ENCODE results near the gene ORC2.
"Not testable (repeated sequence)": the region's sequence is repeated elsewhere in the genome, so short reads cannot be mapped to it uniquely, and the experiment has no call there.

The ORC2 gene

DNA sequence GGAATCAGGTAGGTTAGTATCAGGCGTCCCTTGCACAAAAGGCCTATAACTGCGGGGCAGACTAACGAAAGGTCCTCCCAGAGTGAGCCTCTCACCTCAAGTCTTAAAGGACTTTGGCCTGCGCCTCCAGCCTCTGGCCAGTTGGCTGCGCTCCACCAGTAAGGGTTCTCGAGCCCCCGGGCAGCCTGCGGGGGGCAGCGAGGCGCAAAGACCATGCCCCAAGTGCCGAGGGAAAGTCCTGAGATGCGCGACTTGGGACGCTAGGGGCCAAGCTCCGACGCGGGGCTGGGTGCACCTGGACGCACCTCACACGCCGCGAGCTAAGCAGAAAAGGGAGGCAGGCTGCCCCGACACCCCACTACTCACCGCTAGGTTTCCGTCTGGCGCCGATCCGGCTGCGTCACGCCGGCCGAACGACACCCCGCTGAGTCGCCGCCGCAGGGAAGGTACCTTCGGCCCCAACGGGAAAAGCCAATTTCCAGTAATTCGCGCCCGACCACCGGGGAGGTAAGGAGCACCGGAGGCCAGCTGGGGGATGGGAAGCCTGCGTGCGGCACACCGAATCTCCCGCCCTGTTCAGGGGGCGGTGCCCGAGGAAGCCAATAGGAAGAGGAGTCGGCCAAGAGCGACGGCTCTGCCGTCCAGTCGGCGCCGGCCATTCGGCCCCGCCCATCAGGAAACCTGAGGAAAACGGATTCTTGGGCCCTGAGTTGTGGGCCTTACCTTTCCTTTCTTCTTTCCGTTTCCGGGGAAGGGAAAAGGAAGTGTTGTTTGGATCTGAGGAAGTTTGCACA lies at the start of gene ORC2:
TSS of gene ORC2 (minus strand) at position 537 of the 794 bp plus-strand sequence. CDS start 5,537 bp downstream, outside the sequence.
- peak; percentile 85 for DNase-seq (ENCODE audit: low spot score)

DNA sequence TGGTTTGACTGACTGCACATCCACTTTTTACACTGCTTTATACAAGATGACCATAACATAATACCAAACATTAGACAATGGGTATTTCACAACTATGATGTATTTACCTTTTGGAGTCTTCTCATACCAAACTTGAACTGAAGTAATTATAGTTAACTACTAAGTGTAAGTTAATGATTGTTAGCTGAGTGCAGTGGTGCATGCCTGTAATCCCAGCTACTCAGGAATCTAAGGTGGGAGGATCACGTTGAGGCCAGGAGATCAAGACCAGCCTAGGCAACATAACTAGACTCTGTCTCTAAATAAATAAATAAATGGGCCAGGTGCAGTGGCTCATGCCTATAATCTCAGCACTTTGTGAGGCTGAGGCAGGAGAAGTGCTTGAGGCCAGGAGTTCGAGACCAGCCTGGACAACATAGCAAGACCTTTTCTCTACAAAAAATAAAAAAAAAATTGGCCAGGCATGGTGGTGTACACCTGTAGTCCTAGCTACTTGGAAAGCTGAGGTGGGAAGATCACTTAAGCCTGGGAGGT lies 44.9 kb upstream of the ORC2 start:
- no peak for DNase-seq (ENCODE audit: low spot score)

DNA sequence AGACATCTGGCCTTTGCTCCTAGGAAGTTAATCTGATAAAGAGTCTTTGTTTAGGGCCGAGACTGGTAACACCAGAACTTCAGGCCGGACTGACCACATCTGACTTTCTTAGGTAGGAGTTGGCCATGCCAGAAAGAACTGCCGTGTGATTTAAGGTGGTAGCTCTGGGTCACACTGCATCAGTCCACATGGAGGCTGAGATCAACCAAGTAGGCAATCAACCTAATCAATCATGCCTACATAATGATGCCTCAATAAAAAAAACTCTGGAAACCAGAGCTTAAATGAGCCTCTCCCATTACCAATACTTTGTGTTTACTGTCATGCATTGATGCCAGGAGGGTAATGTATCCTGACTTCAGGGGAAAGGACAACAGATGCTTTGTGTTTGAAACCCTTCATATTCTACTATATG lies 44.1 kb upstream of the ORC2 start:
- no peak for DNase-seq (ENCODE audit: low spot score)

DNA sequence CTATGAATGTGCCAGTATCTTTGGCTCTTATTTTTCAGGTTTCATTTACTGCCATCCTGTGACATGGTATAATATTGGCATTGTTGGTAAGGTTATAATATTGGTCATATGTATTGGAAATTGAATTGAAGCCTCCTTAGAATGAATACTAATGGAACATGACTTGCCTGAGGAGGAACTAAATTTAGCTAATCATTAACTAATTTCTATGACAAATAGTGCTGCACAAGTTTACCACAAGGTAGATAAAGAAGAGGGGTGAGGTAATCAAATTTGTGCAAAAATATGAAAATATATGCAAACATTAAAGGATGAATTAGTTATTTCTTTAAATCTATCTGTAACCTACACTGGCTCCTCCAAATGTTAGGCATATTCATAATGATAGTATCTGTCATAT lies 43.2 kb upstream of the ORC2 start:
- DNase-seq (ENCODE audit: low spot score), result no peak

DNA sequence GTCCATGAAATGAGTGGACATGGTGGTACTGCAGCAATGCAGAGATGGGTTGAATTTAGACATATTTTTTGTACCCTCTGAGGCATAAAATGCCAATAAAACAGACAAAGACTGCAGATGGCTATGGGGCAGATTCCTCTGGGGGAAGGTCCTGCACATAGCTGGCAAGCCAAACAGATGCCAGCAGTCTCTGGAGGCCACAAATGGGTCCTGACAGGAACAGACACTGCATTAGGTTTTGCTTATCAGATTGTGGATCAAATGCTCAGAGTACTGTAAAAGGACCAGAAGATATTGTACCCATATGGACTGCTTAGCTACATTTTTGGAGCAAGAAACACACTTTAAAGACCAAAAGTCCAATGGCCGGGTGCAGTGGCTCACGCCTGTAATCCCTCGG lies 40.9 kb upstream of the ORC2 start:
- DNase-seq (ENCODE audit: low spot score), result no peak

DNA sequence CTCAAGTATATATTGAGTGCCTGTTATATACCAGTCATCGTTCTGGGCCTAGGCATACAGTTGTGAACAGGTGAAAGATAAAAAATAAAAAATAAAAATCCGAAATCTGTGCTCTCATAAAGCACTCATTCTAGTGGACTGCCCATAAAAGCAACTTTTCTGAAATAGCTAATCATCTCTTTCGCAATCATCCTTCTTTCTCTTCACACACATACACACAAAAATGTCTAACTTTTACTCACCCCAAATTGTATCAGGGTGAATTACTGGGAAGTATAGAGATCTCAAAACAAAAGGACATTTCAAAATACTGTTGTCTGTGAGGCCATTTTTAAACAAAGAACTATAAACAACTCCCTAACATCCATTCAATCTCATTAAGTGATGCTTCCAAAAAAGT lies 29.6 kb upstream of the ORC2 start:
- DNase-seq (ENCODE audit: low spot score), result no peak

DNA sequence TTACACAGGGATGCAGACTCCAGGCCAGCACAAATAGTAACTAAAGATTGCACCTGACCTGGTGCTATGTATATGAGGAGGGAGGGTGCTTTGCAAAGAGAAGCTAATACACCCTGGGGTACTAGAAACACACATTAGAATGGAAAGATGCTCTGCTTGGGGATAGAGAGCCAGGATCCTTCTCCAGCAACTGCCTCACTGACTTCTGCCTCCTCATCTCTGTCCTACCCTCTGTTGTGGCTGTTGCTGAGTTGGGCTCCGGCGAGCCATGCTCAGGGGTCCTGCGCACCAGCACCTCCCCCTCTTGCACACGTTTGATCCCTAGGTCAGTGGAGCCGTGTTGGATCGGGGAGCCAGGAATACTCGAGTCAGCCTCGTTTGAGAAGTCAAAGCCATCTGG lies 23.7 kb upstream of the ORC2 start:
- DNase-seq (ENCODE audit: low spot score), result no peak

DNA sequence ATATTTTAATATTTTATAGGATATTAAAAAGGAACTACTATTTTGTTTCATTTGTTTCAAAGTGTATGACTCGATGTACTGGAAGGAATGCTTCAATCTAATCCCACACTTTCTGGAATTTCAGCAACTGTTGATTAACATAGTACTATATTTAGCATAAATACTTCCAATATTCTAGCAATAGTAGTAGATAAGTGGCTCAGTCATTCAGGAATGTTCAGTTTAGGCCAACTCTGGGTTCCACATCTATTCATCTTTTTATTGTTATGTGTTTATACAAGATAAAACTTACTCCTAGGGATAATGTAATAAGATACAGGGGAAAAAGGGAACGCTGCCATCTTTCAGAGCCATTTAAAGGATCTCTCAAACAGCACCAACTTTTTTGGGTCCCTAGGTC lies 22.3 kb upstream of the ORC2 start:
- DNase-seq (ENCODE audit: low spot score), result no peak

DNA sequence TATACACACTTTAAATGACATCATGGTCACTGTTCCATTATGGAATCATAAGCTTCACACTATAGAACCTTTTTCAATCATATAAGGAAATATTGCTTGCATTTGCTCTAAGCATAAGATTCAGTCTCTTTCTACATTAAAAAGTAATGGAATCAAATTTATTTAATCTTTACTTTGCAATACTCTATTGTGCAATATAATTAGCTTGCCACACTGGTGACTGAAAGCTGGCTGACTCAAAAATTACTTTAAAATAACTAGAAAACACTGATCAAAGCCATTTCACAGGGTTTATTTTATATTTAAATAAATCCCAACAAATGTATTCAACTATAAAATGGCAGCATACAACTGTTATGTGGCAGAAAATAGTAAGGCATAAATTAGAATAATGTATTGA lies 13.2 kb upstream of the ORC2 start:
- DNase-seq (ENCODE audit: low spot score), result no peak

DNA sequence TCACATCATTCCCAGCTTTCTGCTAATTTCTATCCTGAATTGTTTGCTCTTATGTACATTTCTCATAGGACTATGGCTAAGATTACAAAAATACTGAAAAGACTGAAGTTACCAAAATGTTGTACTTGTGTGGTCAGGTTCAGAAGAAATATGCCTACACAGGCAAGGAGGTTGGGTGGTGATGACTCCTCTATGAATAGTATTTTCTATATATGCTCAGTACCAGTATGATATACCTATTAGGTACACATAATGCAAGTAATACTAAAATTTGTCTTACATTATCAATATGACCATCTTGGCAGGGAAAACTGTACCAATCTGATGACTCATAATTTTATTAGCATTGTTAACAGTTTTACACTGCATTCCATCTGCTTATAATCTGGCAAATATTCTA lies 12.2 kb upstream of the ORC2 start:
- DNase-seq (ENCODE audit: low spot score), result no peak

DNA sequence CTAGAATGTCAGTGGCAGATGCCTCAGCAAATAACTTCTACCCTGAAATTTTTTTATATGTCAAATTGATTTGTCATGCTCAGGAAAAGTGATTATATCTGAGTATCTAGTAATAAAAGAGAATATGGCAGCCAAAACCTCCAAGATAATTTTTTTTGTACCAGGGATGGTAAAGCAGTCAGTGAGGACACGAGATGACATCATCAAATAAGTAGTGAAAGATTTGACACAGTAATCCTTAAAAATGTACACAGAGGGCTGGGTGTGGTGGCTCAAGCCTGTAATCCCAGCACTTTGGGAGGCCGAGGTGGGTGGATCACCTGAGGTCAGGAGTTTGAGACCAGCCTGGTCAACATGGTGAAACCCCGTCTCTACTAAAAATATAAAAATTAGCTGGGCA lies 6.6 kb upstream of the ORC2 start:
- not testable (repeated sequence) for DNase-seq (ENCODE audit: low spot score)

DNA sequence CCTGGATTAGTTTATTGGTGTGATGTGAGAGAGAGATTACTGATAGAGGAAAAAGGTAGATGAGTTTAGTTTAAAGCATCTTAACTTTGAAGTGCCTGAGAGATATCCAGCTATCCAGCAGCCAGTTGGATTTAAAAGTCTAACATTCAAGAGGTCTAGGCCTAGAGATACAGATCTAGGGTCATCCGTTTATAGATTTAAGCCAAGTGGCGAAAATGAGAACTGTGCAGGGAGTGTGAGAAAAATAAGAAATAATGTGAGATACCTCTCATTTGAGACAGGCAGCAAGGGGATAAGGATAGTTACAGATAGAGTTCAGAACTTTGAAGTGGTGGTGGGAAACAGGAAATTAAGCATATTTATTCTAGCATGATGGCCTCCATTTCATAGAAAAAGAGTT lies 5.3 kb upstream of the ORC2 start:
- DNase-seq (ENCODE audit: low spot score), result no peak

DNA sequence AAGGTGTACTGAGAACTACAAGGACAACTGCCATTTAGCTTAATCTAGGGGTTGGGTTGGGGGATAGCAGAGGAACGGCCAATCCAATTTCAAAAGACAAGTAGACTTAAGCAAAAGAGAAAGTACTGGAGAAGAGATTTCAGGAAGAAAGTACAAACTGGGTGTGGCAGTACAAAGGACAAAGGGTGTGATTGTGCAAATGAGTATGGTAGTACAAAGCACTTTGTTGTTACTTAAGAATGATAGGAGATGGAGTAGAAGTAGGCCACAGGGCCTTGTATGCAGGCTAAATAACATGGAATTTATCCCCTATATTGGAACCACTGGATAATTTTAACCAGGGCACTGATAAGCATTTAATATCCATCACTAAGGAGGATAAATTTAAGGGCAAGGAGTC lies 4.7 kb upstream of the ORC2 start:
- no peak for DNase-seq (ENCODE audit: low spot score)

DNA sequence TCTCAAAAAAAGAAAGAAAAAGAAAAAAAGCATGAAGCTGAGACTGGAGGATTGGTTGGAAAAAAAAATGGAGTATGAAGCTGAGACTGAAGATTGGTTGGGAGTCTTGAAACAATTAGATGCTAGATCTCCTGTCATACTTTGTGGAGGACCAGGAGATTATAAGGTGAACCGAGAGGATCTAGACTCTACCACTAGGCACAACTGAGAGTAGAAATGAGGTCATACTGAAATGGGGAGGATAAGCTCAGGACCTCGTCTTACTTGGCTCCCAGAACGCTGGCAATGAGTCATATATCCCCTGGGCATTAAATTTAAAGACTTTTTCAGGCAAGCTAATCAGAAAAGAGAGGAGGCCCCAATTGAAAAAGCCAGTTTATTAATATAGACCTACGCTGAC lies 3.3 kb upstream of the ORC2 start:
- no peak for DNase-seq (ENCODE audit: low spot score)

DNA sequence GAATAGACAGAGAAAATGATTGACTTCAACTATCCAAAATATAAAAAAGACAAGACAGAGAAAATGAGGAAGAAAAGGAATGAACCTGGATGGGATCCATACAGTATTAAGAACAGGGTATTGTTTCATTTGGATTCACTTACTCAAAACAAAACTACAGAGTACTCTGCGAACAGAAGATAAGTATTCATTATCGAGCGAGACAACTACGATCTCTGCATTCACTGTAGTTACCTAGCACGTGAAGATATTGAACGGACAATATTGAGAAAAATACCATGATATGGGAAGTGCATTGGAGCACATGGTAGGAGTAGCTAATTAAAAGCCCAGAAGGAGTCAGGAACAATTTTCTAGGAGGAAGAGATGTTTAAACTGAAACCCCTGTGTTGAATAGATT lies 1.0 kb upstream of the ORC2 start:
- no peak for DNase-seq (ENCODE audit: low spot score)

DNA sequence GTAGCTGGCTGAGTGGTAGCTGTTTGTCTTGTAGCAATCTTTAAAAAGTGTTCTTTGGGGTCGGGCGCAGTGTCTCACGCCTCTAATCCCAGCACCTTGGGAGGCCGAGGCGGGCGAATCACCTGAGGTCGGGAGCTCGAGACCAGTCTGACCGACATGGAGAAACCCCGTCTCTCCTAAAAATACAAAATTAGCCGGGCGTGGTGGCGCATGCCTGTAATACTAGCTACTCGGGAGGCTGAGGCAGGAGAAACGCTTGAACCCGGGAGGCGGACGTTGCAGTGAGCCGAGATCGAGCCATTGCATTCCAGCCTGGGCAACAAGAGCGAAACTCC lies 425 bp upstream of the ORC2 start:
- DNase-seq (ENCODE audit: low spot score), result not testable (repeated sequence)

DNA sequence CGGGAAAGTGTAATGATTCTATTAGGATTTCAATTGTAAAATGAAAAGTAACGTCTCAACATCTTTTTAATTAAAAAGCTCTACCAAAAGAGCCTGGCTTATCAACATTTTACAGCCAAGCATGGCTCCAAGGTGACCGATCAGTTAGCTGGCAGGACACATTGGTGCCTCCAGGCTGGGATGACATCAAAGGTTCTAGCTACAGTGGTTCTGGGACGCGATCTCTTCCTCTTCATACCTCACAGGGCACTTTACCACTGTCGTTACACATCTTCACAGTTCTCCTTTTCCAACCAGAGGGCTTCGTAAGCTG lies 693 bp downstream of the ORC2 start:
- DNase-seq (ENCODE audit: low spot score), result peak; percentile 15

DNA sequence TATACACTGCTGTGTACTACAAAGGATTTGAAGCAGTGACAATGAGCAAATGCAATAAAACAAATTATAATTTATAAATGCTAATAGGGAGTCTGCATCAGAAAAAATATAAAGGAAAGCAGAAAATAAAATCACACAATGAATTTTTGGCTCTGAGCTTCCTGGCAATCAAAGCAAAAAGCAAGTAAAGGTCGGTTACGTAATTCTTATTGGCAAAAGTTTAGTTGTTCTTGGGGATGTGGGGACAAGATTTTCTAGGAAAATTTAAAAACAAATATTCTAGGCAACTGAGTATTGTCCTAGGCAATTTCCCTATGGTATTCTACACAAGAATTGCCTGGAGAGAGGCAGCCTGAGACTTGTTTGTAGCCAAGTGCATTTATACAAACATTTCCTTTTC lies 1.8 kb downstream of the ORC2 start:
- DNase-seq (ENCODE audit: low spot score), result no peak

DNA sequence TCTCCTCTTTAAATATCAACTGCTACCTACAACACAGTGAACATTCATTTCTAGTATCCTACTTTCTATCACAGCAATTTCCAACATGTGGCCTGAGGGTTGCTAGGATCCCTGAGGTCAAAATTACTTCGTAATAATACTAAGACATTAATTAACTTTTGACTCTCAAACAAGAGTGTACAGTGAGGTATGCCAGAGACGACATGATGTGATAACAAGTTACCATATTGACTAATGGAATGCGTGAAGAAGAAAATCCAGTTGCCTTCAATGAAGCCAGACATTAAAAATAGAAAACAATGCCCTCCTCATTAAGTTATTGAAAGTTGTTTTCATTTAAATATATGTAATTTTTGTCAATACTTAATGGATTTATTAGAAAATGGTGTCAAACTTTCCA lies 13.1 kb downstream of the ORC2 start:
- DNase-seq (ENCODE audit: low spot score), result no peak

DNA sequence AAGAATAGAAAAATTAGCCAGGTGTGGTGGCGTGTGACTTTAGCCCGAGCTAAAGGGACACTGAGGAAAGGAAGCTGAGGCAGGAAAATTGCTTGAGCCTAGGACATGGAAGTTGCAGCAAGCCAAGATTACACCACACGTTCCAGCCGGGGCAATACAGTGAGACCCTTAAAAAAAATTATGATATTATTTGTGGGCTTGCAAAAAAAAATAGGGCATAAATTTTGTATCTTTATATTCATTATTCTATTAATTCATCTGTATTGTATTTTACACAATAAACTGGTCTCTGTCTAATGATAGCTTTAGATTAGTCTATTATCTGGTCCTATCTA lies 18.1 kb downstream of the ORC2 start:
- no peak for DNase-seq (ENCODE audit: low spot score)

DNA sequence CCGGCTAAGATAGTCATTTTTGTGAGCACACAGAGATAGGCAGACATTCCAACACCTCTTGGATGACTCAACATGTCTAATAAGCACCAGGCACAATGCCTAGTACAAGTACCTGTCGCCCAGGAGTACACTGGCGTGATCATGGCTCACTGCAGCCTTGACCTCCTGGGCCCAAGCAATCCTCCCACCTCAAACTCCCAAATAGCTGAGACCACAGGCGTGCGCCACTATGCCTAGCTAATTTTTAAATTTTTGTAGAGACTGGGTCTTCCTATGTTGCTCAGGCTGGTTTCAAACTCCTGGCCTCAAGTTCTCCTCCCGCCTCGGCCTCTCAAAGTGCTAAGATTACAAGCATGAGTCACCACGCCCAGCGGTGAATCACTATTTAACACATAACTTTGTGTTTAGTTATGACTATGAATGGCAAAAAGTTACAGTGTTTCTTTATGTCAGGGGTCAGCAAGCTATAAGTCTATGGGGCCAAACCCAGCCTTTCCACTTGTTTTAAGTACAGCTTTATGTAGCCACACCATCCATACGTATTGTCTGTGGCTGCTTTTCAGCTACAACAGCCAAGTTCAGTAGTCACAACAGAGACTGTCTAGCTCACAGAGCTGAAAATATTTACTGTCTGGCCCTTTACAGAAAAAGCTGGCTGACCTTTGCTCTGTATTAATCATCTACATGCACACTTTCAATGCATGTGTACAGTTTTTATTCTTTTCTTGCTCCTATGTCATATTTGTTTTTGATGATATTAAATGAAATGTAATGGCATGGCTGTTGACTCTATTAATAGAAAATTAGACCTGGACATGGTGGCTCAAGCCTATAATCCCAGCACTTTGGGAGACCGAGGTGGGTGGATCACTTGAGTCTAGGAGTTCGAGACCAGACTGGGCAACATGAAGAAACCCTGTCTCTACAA lies 18.7 kb downstream of the ORC2 start:
- DNase-seq (ENCODE audit: low spot score), result no peak

DNA sequence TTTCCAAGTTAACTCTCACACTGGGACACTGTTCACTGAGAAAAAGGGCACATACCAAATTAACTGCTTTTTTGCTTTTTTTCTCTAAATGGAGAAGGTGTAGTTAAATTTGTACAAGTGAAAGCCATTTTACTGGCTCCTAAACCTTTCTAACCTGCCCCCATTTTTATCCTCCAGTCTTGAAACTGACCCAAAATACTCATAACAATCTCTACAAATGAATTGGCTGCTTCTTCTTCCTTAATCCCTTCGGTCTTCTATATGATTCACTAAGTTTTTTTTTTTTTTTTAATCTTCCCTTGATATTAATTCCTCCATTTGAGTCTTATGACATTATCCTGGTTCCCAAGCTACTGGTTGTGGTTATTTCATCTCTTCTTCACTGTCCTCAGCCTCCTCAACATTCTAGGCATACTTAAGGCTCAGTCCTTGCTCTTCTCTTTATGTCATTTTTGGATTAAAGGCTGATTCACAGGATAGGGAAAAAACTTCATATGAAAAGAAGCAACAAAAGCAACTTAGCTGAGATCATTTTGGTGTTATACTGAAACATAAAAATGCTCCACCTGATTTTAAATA lies 19.8 kb downstream of the ORC2 start:
- no peak for DNase-seq (ENCODE audit: low spot score)

DNA sequence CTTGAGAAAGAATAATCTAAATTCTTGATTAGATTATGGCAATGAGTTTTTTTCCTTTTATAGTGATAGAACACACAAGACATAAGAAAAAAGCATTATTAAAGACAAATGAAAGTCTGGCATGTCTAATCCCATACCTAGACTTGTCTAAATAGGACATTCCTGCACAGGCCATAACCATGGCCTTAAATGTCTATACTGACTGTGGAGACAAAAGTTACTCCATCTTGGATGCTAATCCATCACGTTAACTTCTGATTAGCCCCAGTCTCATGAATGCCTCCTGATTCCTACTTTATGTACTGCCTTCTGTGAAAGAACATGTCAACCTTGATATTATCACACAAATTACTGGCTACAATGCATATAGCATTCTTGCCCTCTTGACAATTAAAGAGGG lies 23.6 kb downstream of the ORC2 start:
- no peak for DNase-seq (ENCODE audit: low spot score)

All from HuH-7.5 (cell line).